ENCODE results near the gene ZNF436. TPM values are rescaled to one million over a fixed set of nuclear protein-coding genes. Genes with fewer than 3 reads are reported as not detected.
"Not testable (repeated sequence)": the region's sequence is repeated elsewhere in the genome, so short reads cannot be mapped to it uniquely, and the experiment has no call there.

The ZNF436 gene
- total RNA-seq, 1 donor from 2014 or later = 26.0 TPM

DNA sequence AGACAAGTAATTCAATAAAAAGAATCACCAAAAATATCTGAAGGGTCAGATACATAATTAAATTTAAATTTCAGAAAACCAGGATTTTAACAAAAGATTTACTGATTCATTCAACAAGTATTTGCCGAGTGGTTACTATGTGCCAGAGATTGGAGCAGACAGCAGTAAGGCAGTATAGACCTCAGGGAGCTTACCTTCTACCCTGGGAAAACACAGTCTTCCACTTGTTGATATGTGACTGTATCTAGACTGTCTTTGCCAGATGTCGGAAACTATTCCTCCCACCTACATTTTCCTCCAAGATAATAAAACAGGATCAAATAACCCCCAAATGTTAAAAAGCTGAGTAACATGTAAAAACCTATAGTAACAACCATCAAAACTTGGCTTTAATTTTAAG lies 31.8 kb downstream of the ZNF436 start:
- H3K36me3 Mint-ChIP-seq (ENCODE audit: low read depth, unreplicated experiment) = peaks cover 21% of the 10 kb centered on the region
- peak overlapping the region; percentile 34 for H3K27ac Mint-ChIP-seq (ENCODE audit: unreplicated experiment)
- no peaks in the 10 kb centered on the region for H3K9me3 Mint-ChIP-seq (ENCODE audit: unreplicated experiment)
- TF ChIP-seq CTCF (IDR thresholded peaks at IDR 0.05; ENCODE audit: unreplicated experiment) = no peak
- DNase-seq (ENCODE audit: low spot score) = no peak
- peaks cover 25% of the 10 kb centered on the region for H3K4me1 Mint-ChIP-seq (ENCODE audit: unreplicated experiment)
- H3K27me3 Mint-ChIP-seq (ENCODE audit: unreplicated experiment) = no peaks in the 10 kb centered on the region
- H3K4me3 Mint-ChIP-seq (ENCODE audit: unreplicated experiment) = no peak overlapping the region

DNA sequence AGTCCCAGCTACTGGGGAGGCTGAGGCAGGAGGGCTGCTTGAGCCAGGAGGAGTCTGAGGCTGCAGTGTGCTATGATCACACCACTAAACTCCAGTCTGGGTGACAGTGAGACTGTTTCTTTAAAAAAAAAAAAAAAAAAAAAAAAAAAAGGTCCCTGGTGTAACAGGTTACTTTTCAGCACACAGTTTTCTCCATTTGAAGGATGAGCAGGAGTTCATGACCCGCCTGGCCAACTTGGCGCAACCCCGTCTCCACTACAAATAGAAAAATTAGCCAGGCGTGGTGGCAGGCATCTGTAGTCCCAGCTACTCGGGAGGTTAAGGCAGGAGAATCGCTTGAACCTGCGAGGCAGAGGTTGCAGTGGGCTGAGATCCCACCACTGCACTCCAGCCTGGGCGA lies 37.9 kb downstream of the ZNF436 start:
- H3K27me3 Mint-ChIP-seq (ENCODE audit: unreplicated experiment) = peaks cover 1% of the 10 kb centered on the region
- DNase-seq (ENCODE audit: low spot score) = no peak
- H3K4me3 Mint-ChIP-seq (ENCODE audit: unreplicated experiment) = no peak overlapping the region
- no peaks in the 10 kb centered on the region for H3K4me1 Mint-ChIP-seq (ENCODE audit: unreplicated experiment)
- no peak for TF ChIP-seq CTCF (IDR thresholded peaks at IDR 0.05; ENCODE audit: unreplicated experiment)
- no peak overlapping the region for H3K27ac Mint-ChIP-seq (ENCODE audit: unreplicated experiment)
- H3K9me3 Mint-ChIP-seq (ENCODE audit: unreplicated experiment) = no peaks in the 10 kb centered on the region
- peaks cover 21% of the 10 kb centered on the region for H3K36me3 Mint-ChIP-seq (ENCODE audit: low read depth, unreplicated experiment)

DNA sequence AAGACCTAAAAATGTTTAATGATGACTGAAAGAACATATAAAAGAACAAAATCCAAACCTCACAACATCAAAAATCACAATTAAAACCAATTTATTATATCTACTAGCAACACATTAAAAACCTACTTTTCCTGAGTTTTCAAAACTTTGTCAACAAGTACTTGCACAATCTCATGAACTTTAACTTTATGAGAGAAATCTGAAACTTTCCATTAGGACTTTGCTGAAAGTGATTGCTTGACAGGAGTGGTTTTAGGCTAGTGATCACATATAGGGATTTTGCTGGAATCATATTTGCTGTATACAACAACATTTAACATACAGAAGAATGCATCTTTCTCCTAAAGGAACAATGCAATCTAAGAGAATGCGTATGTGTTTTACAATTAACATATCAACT lies 38.8 kb downstream of the ZNF436 start:
- Mint-ChIP-seq H3K27ac (ENCODE audit: unreplicated experiment) (peak overlapping the region; percentile 55), H3K27me3 (ENCODE audit: unreplicated experiment) (peaks cover 1% of the 10 kb centered on the region)

DNA sequence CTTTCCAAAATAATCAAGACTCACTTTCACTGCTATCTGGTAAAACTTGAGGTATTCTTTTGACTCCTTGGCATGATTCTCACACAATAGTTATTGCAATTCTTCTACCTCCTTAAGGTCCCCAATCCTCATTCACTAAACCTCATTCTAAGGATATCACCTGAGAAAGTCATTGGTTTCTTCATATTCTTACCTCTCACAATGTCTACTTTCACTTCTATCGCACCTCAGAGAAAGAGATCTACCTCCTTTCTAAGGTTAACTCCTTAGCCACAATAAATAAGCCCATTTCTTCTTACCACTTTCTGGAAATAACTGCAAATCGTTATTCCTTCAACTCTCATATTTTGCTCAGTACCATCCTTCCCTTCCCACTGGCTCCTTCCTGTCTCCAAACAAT lies 44.2 kb downstream of the ZNF436 start:
- no peak for DNase-seq (ENCODE audit: low spot score)
- no peak overlapping the region for H3K4me3 Mint-ChIP-seq (ENCODE audit: unreplicated experiment)
- peaks cover 7% of the 10 kb centered on the region for H3K4me1 Mint-ChIP-seq (ENCODE audit: unreplicated experiment)
- peaks cover 1% of the 10 kb centered on the region for H3K27me3 Mint-ChIP-seq (ENCODE audit: unreplicated experiment)
- peak overlapping the region; percentile 19 for H3K27ac Mint-ChIP-seq (ENCODE audit: unreplicated experiment)
- no peak for TF ChIP-seq CTCF (IDR thresholded peaks at IDR 0.05; ENCODE audit: unreplicated experiment)
- peaks cover 9% of the 10 kb centered on the region for H3K36me3 Mint-ChIP-seq (ENCODE audit: low read depth, unreplicated experiment)
- no peaks in the 10 kb centered on the region for H3K9me3 Mint-ChIP-seq (ENCODE audit: unreplicated experiment)

More for the DNA sequence above, 38.8 kb downstream of the ZNF436 start:
- Mint-ChIP-seq H3K4me1 (ENCODE audit: unreplicated experiment) (peaks cover 4% of the 10 kb centered on the region), H3K4me3 (ENCODE audit: unreplicated experiment) (no peak overlapping the region), H3K9me3 (ENCODE audit: unreplicated experiment) (no peaks in the 10 kb centered on the region), H3K36me3 (ENCODE audit: low read depth, unreplicated experiment) (peaks cover 21% of the 10 kb centered on the region)
- no peak for TF ChIP-seq CTCF (IDR thresholded peaks at IDR 0.05; ENCODE audit: unreplicated experiment)
- no peak for DNase-seq (ENCODE audit: low spot score)

DNA sequence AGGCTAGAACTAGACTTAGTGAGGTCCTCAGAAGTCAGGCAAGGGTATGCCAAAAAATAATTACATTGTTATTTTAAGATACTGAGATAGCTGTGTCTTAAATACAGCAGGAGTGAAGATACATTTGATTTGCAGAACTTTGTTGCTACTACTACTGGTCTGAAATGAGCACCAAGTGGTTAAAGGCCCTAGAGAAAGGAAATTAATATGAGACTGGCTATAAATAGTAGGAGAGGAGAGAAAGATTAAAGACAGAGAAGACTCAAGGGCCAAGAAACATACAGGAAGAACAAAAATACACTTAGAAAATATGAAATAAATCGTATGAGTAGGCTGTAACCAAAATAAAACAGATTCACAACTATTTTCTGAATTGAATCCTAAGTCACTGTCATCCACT lies 46.9 kb downstream of the ZNF436 start:
- H3K4me3 Mint-ChIP-seq (ENCODE audit: unreplicated experiment) = no peak overlapping the region
- DNase-seq (ENCODE audit: low spot score) = no peak
- H3K27ac Mint-ChIP-seq (ENCODE audit: unreplicated experiment) = no peak overlapping the region
- H3K9me3 Mint-ChIP-seq (ENCODE audit: unreplicated experiment) = no peaks in the 10 kb centered on the region
- H3K27me3 Mint-ChIP-seq (ENCODE audit: unreplicated experiment) = no peaks in the 10 kb centered on the region
- peaks cover 7% of the 10 kb centered on the region for H3K4me1 Mint-ChIP-seq (ENCODE audit: unreplicated experiment)
- TF ChIP-seq CTCF (IDR thresholded peaks at IDR 0.05; ENCODE audit: unreplicated experiment) = no peak
- peaks cover 18% of the 10 kb centered on the region for H3K36me3 Mint-ChIP-seq (ENCODE audit: low read depth, unreplicated experiment)

- not testable (repeated sequence) for H3K27me3 Mint-ChIP-seq (ENCODE audit: unreplicated experiment); H3K9me3 Mint-ChIP-seq (ENCODE audit: unreplicated experiment); H3K4me1 Mint-ChIP-seq (ENCODE audit: unreplicated experiment); DNase-seq (ENCODE audit: low spot score)
- peaks cover 11% of the 10 kb centered on the region for H3K36me3 Mint-ChIP-seq (ENCODE audit: low read depth, unreplicated experiment)
- H3K4me3 Mint-ChIP-seq (ENCODE audit: unreplicated experiment) = peak overlapping the region; percentile 47
- H3K27ac Mint-ChIP-seq (ENCODE audit: unreplicated experiment) = peak overlapping the region; percentile 25
These were observed 59.4 kb downstream of the ZNF436 start for GRCh38 chr1:23310280-23310679.

Measured in endothelial cell (in vitro differentiated cells).